Esophagus mucosa (tissue), 1 donor: ENCODE data around the gene MYO1B. TPM values are rescaled to one million over a fixed set of nuclear protein-coding genes. Genes with fewer than 3 reads are reported as not detected.
A peak's percentile ranks its signal among the peaks of the same experiment; 100 is the strongest.

Experiments used
- ATAC-seq: fragments of 200-7000 bp; cut with Tn5 transposase; one replicate; pipeline ENCODE4 v1.9.1; 2020
- total RNA-seq: library from RNA; stranded (reverse); gene quantifications from one replicate; pipeline ENCODE4 v1.2.4, GENCODE V29; 2023
- donor health status: DM: yes; HTN: yes; CAD: no.

The MYO1B gene
- total RNA-seq = 65.2 TPM

DNA sequence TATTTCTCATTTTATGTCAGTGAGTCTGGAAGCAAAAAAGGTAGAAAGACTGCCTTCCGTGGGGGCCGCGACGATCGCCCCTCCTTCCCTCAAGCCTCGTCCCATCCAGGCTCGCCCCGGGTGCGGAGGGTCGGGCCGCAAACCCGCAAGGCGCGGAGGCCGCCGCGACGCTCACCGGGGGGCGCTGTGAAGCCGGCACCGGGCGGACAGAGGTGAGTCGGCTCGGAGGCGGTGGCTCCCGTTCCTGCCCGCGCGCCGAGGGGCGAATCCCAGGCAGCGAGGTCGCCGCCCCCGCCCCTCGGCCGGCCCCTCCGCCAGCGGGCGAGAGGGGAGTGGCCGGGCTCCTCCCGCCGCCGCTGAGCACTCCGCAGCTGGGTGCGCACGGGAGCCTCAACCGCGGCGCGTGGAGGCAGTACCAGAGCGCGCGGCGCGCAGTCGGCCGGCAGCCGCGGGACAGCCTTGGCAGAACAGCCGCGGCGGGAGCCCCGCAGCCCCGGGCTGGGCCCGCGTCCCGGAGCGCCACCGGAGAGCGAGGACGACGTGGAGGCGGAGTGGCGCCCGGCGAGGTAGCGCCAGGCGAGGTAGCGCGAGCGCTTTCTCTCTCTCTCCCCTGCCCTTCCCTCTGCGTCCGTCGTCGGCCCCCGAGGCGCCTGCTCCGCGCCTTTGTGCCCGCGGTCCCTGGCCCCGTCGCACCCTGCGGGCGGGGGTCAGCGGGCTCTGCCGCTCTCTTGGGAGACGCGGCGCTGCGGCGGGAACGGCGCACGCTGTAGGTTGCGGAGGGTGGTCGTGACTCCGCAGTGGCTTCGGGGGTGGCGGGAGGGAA is at the start of gene MYO1B:
MYO1B (plus strand) TSS at position 359 of the 823 bp plus-strand sequence. CDS start 31,492 bp downstream, outside the sequence.
- ATAC-seq = peak; percentile 89

DNA sequence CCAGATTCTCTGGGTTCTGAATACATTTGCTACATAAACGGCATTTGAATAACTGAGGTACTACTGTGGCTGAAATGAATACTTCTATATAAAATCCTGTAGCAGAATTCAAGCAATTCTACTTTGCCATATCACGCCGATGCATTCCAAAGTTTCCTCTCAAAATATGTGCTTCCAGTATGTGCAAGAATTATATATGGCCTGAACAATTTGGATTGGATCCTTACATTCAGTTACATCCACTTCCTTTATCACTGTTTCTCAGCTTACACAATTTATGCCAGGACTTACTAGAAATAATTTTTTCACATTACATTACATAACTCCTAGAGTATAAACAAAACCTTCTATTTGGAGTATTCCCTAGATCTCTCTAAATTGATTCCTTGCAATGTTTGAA is 48.1 kb upstream of the MYO1B start:
- no peak for ATAC-seq

- ATAC-seq = no peak
Observed at GRCh38 chr2:191198271-191198670, 46.9 kb upstream of the MYO1B start.

DNA sequence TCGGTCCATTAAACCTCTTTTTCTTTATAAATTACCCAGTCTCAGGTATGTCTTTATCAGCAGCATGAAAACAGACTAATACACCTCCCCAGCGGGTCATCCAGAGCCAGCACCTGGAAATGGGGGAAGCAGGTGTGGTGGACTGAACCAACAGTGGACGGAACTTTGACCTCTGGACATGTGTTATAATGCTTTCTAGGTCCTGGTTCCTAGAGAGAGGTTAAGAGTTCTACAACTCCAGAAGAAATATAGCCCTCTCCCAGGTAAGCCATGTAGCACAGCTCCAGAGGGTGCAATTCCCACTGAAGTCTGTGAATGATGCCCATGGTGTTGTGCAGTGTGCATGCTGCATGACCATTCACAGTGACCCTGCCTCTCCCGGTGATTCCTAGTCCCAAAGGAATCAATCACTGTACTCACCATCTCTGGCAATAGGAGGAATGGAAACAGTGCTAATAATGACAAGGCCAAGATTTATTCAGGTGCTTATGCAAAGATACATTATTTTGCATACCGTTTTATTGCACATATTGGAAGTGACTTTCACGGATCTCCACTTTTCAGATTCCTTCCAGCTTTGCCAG is 45.2 kb upstream of the MYO1B start:
- no peak for ATAC-seq

DNA sequence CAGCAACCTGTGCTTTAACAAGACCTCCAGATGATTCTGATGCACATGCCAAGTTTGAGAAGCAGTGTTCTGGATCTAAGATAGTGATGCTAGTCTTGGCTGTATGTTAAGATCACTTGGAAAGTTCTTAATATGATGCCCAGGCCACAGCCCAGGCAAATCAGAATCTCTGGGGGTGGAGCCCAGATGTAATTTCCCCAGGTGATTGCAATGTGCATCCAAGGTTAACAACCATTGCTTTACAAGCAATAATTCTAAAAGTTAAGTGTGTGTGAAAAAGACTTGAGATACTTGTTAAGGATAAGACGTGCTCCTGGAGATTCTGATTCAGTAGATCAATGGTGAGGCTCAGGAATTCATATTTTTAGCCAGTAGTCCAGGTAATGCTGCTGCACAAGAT is 44.3 kb upstream of the MYO1B start:
- ATAC-seq = no peak

- ATAC-seq = peak; percentile 84
Observed at GRCh38 chr2:191202209-191202721, 42.9 kb upstream of the MYO1B start.

GRCh38 chr2:191202881-191203397 is 42.3 kb upstream of the MYO1B start:
- ATAC-seq = no peak

GRCh38 chr2:191204433-191204832 is 40.8 kb upstream of the MYO1B start:
- ATAC-seq = no peak

DNA sequence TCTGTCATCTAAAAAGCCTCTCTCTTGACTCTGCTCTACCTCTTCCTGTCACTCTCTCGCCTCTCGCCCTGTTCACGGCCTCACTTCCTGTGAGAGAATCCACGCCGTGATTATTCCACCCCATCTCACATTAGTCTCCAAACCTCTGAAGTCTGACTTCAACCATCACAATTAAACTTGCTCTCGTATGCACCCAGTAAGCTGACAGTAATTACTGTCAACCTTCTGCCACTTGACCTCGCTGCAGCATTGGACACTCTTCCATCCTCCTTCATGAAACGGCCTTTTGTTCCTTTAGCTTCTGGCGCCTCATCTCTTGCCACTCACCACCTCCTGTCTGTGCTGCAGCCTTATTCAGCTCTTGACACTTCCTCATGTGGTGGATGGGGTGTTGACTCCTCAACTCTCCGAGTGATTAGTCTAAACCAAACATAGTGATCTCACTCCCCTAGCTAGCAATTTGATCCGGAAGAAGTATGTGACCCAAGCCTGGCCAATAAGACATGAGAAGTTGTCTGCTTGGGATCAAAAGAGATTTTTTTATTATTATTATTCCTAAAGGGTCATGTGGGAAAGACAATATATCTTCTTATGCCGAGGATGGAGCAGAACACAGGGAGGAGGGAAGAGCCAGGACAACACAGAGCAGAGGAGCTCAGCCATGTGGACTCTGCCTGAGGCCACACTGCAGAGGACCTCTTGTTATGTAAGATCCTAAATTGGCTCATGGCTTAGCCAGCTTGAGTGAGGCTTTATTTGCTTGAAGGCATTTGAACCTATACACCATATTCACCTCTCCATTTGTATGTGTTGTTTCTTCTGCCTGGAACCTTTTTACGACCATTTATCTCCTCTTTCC is 38.4 kb upstream of the MYO1B start:
- ATAC-seq = peak; percentile 34

DNA sequence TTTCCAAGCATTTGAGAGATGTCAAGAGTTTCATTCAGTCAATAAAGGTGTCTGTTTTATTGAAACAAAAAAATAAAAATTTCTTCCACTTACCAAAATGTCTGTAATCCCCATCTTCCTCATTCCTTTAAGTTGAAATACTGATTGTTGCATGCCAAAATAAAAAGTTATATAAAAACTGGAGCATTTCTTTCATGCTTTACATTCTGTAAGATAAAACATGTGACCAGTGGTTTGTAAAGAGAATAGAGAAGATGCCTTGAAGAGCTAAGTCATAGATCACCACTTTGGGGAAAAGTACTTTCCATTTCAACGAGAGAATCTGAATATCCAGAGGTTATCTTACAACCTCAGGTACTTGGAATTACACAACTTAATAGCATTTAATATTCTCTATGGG is 35.9 kb upstream of the MYO1B start:
- no peak for ATAC-seq

GRCh38 chr2:191212119-191212518 is 33.1 kb upstream of the MYO1B start:
- ATAC-seq = no peak

- ATAC-seq = no peak
Observed at GRCh38 chr2:191213333-191213732, 31.9 kb upstream of the MYO1B start.

DNA sequence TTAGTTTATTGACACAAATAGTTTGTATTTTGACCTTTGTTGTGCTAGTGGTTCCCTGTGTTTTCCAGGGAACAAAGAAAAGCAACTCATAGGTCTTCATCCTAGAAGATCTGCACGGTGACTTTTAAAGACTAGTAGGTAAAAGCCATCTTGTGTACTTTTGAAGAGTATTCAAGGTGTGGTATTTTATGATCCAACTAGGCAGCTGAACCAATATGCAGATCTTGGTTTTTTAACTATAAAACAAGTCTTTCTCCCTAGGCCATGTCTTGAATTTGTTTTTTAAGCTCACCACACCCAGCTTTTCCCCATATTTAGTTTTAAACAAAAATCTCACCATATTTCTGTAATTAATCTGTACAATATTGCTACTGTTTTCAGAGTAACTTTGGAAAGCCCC is 30.0 kb upstream of the MYO1B start:
- ATAC-seq = no peak

DNA sequence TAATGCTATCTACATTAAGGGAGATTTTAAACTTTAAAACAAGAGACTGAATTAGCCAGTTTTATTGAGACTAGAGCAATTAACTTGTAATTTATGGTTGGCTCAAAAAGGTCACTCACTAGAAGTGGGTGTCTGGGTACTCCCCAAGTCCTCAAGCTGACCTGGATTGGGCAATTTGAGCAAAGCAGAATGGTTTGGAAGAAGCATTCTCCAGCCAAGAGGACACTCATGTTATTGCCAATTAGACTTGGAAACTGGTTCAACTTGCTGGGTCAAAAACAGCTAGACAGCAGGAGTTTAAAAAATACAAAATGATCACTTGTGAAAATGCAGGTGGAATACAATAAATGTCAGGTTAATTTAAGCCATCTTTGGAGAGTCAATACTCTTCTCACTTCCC is 29.5 kb upstream of the MYO1B start:
- ATAC-seq = no peak

- ATAC-seq = peak; percentile 30
Observed at GRCh38 chr2:191217580-191217979, 27.6 kb upstream of the MYO1B start.

DNA sequence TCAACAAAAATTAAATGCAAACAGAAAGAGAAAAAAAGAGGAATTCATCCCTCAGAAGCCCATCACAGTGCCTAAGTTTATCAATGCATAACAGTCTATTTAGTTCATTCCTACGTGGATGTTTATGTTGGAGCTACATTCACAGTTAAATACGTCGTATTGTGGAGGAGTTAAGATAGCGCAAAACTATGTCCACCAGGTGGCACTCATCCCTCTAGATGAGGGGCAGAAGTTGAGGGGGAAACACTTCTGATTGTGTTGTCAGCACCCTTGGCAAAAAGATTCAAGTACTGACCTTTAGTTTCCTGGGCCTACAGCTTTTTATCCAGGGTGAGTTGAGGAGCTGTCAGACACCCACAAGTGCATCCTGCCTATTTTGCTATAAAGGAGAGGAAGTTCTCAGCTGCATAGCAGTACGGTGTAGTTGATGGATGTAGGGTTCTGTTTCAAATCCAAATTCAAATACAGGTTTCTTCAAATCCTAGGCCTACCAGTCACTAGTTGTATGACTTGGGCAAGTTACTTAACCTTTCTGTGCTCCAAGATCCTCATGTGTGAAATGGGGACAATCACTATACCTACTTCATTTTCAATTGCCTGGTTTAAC is 26.8 kb upstream of the MYO1B start:
- ATAC-seq = no peak

DNA sequence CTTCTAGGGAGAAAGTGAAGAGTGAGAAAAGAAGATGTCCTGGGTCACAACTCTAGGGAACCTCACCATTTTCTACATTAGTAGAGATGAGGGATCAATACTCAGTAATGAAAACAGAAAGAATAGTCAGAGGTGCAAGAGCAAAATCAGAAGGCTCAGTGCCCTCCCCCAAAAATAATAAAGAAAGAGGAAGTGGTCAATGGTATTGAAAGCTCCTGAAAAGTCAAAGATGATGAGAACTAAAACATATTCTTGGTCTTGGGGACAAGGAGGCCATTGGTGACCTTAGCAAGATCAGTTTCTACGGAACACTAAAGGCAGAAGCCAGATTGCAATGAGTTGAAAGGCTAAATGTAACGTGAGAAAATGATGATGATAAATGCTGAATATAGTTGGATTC is 24.5 kb upstream of the MYO1B start:
- no peak for ATAC-seq

GRCh38 chr2:191221666-191222065 is 23.5 kb upstream of the MYO1B start:
- no peak for ATAC-seq

GRCh38 chr2:191222507-191222906 is 22.7 kb upstream of the MYO1B start:
- no peak for ATAC-seq

- no peak for ATAC-seq
Observed at GRCh38 chr2:191222952-191223351, 22.3 kb upstream of the MYO1B start.

DNA sequence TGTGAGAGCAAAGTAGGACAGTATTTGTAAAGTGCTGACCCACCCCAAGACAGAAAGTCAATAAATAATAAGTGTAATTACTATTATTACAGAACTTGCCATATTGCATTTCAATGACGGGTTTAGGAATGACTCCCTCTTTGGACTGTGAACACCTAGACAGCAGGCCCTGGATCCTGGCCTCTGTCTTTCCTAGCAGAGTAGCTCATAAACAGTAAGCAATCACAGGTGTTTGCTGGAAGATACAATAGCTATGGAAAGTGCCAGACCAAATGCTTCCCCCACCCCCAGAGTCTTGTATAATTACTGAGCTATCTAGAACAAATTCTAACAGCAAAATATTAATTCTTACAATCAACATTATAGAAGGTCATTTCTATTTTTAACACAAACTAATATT is 20.1 kb upstream of the MYO1B start:
- no peak for ATAC-seq

DNA sequence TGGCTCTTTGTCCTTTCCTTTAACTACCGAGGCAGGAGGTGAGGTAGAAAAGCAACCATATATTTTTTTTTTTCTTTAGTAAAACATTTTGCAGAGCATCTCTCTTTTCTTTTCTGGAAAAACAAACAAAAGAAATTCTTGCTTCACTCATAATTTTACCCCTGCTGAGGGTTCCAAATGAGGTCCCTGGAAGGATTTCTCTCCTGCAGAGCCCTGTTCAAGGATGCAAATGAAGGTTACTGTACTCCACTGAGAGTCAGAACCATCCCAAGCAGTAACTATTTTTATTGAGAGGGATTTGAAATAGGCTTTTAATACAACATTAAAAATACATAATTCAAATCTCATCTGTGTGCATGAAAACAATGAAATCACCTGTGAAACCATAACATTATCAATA is 19.5 kb upstream of the MYO1B start:
- ATAC-seq = no peak

- no peak for ATAC-seq
Observed at GRCh38 chr2:191226196-191226595, 19.0 kb upstream of the MYO1B start.
